Neuron (in vitro differentiated cells): Measurements from ENCODE around the gene EVC2.

Experiments
- H2AFZ ChIP-seq: one replicate; pipeline ENCODE4 v1.6.1; 2013; ENCODE audit warnings: low read depth, mild to moderate bottlenecking, inconsistent platforms, low read length, moderate library complexity
- H3K27me3 ChIP-seq: one replicate; pipeline ENCODE4 v1.6.1; 2013; ENCODE audit warnings: low read length; ENCODE audit not compliant: insufficient read depth
- H3K36me3 ChIP-seq: one replicate; pipeline ENCODE4 v1.6.1; 2013; ENCODE audit warnings: low read length; ENCODE audit not compliant: insufficient read depth
- H3K4me1 ChIP-seq: one replicate; pipeline ENCODE4 v1.6.1; 2013; ENCODE audit warnings: low read length; ENCODE audit not compliant: insufficient read depth
- H3K4me3 ChIP-seq: 2 replicates; pipeline ENCODE4 v1.5.1; 2013; ENCODE audit warnings: mild to moderate bottlenecking, low read length, moderate library complexity
- H3K9me3 ChIP-seq: one replicate; pipeline ENCODE4 v1.6.1; 2013; ENCODE audit warnings: low read length

Gene EVC2

GRCh38 chr4:5638976-5639375, 69.4 kb downstream of the EVC2 start:
- H3K4me3 ChIP-seq, result no peak overlapping the region
- no peak overlapping the region for H2AFZ ChIP-seq
- no peaks in the 10 kb centered on the region for H3K36me3 ChIP-seq
- no peaks in the 10 kb centered on the region for H3K4me1 ChIP-seq
- H3K27me3 ChIP-seq, result no peaks in the 10 kb centered on the region
- no peaks in the 10 kb centered on the region for H3K9me3 ChIP-seq

GRCh38 chr4:5638316-5638715, 70.0 kb downstream of the EVC2 start:
- H3K4me3 ChIP-seq, result no peak overlapping the region
- no peaks in the 10 kb centered on the region for H3K36me3 ChIP-seq
- H3K9me3 ChIP-seq, result no peaks in the 10 kb centered on the region
- no peak overlapping the region for H2AFZ ChIP-seq
- H3K27me3 ChIP-seq, result no peaks in the 10 kb centered on the region
- no peaks in the 10 kb centered on the region for H3K4me1 ChIP-seq

GRCh38 chr4:5636766-5637670, 71.3 kb downstream of the EVC2 start:
- H3K27me3 ChIP-seq, result no peaks in the 10 kb centered on the region
- no peaks in the 10 kb centered on the region for H3K4me1 ChIP-seq
- no peak overlapping the region for H3K4me3 ChIP-seq
- H3K9me3 ChIP-seq, result no peaks in the 10 kb centered on the region
- H2AFZ ChIP-seq, result no peak overlapping the region
- no peaks in the 10 kb centered on the region for H3K36me3 ChIP-seq

GRCh38 chr4:5635826-5636195, 72.5 kb downstream of the EVC2 start:
- no peak overlapping the region for H3K4me3 ChIP-seq
- no peak overlapping the region for H2AFZ ChIP-seq
- no peaks in the 10 kb centered on the region for H3K9me3 ChIP-seq
- H3K27me3 ChIP-seq, result no peaks in the 10 kb centered on the region
- no peaks in the 10 kb centered on the region for H3K4me1 ChIP-seq
- no peaks in the 10 kb centered on the region for H3K36me3 ChIP-seq

GRCh38 chr4:5632571-5632970, 75.8 kb downstream of the EVC2 start:
- Histone ChIP-seq H2AFZ (no peak overlapping the region), H3K4me3 (no peak overlapping the region), H3K4me1 (no peaks in the 10 kb centered on the region), H3K36me3 (no peaks in the 10 kb centered on the region), H3K27me3 (no peaks in the 10 kb centered on the region), H3K9me3 (no peaks in the 10 kb centered on the region)

GRCh38 chr4:5632066-5632440, 76.3 kb downstream of the EVC2 start:
- H3K4me3 ChIP-seq, result no peak overlapping the region
- H2AFZ ChIP-seq, result no peak overlapping the region

GRCh38 chr4:5631352-5632065, 76.8 kb downstream of the EVC2 start:
- Histone ChIP-seq H3K4me3 (no peak overlapping the region), H2AFZ (no peak overlapping the region), H3K27me3 (no peaks in the 10 kb centered on the region), H3K9me3 (no peaks in the 10 kb centered on the region), H3K4me1 (no peaks in the 10 kb centered on the region), H3K36me3 (no peaks in the 10 kb centered on the region)

More at GRCh38 chr4:5632066-5632440, 76.3 kb downstream of the EVC2 start:
- Histone ChIP-seq H3K27me3 (no peaks in the 10 kb centered on the region), H3K9me3 (no peaks in the 10 kb centered on the region), H3K36me3 (no peaks in the 10 kb centered on the region), H3K4me1 (no peaks in the 10 kb centered on the region)

- no peak overlapping the region for H2AFZ ChIP-seq
- no peaks in the 10 kb centered on the region for H3K36me3 ChIP-seq
- H3K4me3 ChIP-seq, result no peak overlapping the region
- H3K9me3 ChIP-seq, result no peaks in the 10 kb centered on the region
- no peaks in the 10 kb centered on the region for H3K27me3 ChIP-seq
- no peaks in the 10 kb centered on the region for H3K4me1 ChIP-seq
These were observed 77.6 kb downstream of the EVC2 start for GRCh38 chr4:5630762-5631161.

- no peaks in the 10 kb centered on the region for H3K27me3 ChIP-seq
- no peak overlapping the region for H2AFZ ChIP-seq
- no peaks in the 10 kb centered on the region for H3K36me3 ChIP-seq
- H3K4me3 ChIP-seq, result no peak overlapping the region
- no peaks in the 10 kb centered on the region for H3K9me3 ChIP-seq
- H3K4me1 ChIP-seq, result no peaks in the 10 kb centered on the region
These were observed 78.8 kb downstream of the EVC2 start for GRCh38 chr4:5629542-5629941.

- Histone ChIP-seq H3K27me3 (no peaks in the 10 kb centered on the region), H3K9me3 (no peaks in the 10 kb centered on the region), H3K36me3 (no peaks in the 10 kb centered on the region), H2AFZ (no peak overlapping the region), H3K4me1 (no peaks in the 10 kb centered on the region), H3K4me3 (no peak overlapping the region)
These were observed 81.4 kb downstream of the EVC2 start for GRCh38 chr4:5626913-5627312.

- Histone ChIP-seq H3K9me3 (no peaks in the 10 kb centered on the region), H3K4me1 (no peaks in the 10 kb centered on the region), H3K4me3 (no peak overlapping the region), H3K36me3 (no peaks in the 10 kb centered on the region), H2AFZ (no peak overlapping the region), H3K27me3 (no peaks in the 10 kb centered on the region)
These were observed 85.8 kb downstream of the EVC2 start for GRCh38 chr4:5622596-5622995.

GRCh38 chr4:5619913-5620625, 88.3 kb downstream of the EVC2 start:
- Histone ChIP-seq H3K9me3 (no peaks in the 10 kb centered on the region), H3K36me3 (no peaks in the 10 kb centered on the region), H3K27me3 (no peaks in the 10 kb centered on the region), H3K4me3 (no peak overlapping the region), H2AFZ (no peak overlapping the region), H3K4me1 (no peaks in the 10 kb centered on the region)
